GM10248 (cell line): ENCODE measurements around the gene SRGAP3.

Experiments used
- CTCF ChIA-PET: fragments of 300-600 bp; sonication (Branson Sonifier 250); formaldehyde crosslinking; extraction: SDS; loops from one replicate; lab custom pipeline; 2021; ENCODE audit warnings: antibody characterized with exemption; lab: Yijun Ruan, JAX
- POLR2A ChIA-PET: fragments of 350-650 bp; sonication (Branson Sonifier 250); formaldehyde crosslinking; extraction: SDS; loops from one replicate; lab custom pipeline; 2020; ENCODE audit warnings: antibody characterized with exemption; lab: Yijun Ruan, JAX
- DNase-seq: peaks from one replicate; pipeline ENCODE4 v3.0.0; 2012; ENCODE audit errors: extremely low spot score
- CTCF ChIP-seq: IDR thresholded peaks from 2 replicates; pipeline ENCODE4 v1.5.1; 2012; ENCODE audit warnings: mild to moderate bottlenecking, low read depth; ENCODE audit errors: extremely low read depth, missing control alignments, control extremely low read depth

Gene SRGAP3

GRCh38 chr3:9165421-9165820 lies 84.0 kb downstream of the SRGAP3 start:
- no peak for TF ChIP-seq CTCF
- DNase-seq = no peak
- POLR2A ChIA-PET = no interaction called here
- CTCF ChIA-PET = interaction anchor here (1.2 kb wide), 1 partner anchor 24 kb away, joined by 3 read pairs; no protein-coding TSS in a partner anchor

GRCh38 chr3:9163289-9163688 lies 86.2 kb downstream of the SRGAP3 start:
- no peak for TF ChIP-seq CTCF
- CTCF ChIA-PET = no interaction called here
- POLR2A ChIA-PET = no interaction called here

GRCh38 chr3:9161811-9162210 lies 87.6 kb downstream of the SRGAP3 start:
- no peak for TF ChIP-seq CTCF
- CTCF ChIA-PET = no interaction called here
- no peak for DNase-seq
- POLR2A ChIA-PET = interaction anchor here (0.6 kb wide), 1 partner anchor 249 kb away, joined by 3 read pairs; no protein-coding TSS in a partner anchor

More at GRCh38 chr3:9163289-9163688, 86.2 kb downstream of the SRGAP3 start:
- DNase-seq = no peak

- ChIA-PET CTCF (no interaction called here), POLR2A (interaction anchor here (0.6 kb wide), 1 partner anchor 249 kb away, joined by 3 read pairs; no protein-coding TSS in a partner anchor)
- DNase-seq = no peak
- TF ChIP-seq CTCF = no peak
Measured at GRCh38 chr3:9161298-9161697, 88.1 kb downstream of the SRGAP3 start.

- no peak for TF ChIP-seq CTCF
- CTCF ChIA-PET = interaction anchor here (1.4 kb wide), 1 partner anchor 143 kb away, joined by 3 read pairs; no protein-coding TSS in a partner anchor
- no peak for DNase-seq
- POLR2A ChIA-PET = no interaction called here
Measured at GRCh38 chr3:9158865-9159630, 90.4 kb downstream of the SRGAP3 start.

- ChIA-PET CTCF (interaction anchor here (1.4 kb wide), 1 partner anchor 144 kb away, joined by 3 read pairs; no protein-coding TSS in a partner anchor), POLR2A (no interaction called here)
- TF ChIP-seq CTCF = no peak
- DNase-seq = no peak
Measured at GRCh38 chr3:9157651-9158362, 91.6 kb downstream of the SRGAP3 start.
